HG02798 (cell line): ENCODE data around the gene ATP6V0A1.
"Not testable (repeated sequence)": the region's sequence is repeated elsewhere in the genome, so short reads cannot be mapped to it uniquely, and the experiment has no call there.

Experiments
- ATAC-seq: cut with Tn5 transposase; IDR thresholded peaks from one replicate; pipeline ENCODE4 v1.9.1; 2021; ENCODE audit warnings: mild to moderate bottlenecking; ENCODE audit not compliant: unreplicated experiment, poor library complexity

Gene ATP6V0A1

DNA sequence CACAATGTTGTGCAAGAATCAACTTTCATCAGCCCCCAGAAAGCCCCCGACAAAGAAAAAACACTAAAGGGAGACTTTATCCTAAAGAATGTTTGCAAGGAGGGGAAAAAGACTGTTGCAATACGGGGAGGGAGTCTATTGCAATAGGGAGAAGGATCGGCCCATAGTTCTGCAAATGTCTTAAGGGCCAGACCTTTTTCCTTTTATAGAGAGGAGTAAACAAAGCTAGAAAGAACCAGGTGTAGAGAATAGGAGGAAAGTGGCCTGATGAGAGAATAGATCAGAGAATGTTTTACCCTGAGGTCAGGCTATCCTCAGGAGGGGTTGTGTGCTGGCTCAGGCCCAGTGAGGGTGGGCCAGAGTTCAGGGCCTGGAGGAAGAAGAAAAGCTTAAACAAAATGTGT lies 26.9 kb upstream of the ATP6V0A1 start:
- ATAC-seq = no peak

DNA sequence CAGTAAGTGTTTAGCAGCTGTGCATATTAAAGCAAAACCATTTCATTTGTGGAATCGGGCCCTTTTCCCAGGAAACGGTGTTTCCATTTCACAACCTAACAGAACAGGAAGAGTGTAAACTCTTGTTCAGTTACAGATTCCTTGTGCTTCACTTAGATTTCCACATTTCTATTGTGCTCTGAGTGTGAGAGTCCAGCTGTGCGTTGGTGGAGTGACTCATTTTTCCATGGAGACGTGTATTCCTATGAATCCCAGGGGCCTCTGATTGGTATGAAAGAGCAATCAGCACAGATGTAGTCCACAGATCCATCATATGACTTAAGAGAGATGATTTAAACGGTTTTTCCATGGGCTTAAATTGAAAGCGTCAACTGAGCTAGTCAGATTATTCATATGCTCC lies 22.3 kb upstream of the ATP6V0A1 start:
- no peak for ATAC-seq

DNA sequence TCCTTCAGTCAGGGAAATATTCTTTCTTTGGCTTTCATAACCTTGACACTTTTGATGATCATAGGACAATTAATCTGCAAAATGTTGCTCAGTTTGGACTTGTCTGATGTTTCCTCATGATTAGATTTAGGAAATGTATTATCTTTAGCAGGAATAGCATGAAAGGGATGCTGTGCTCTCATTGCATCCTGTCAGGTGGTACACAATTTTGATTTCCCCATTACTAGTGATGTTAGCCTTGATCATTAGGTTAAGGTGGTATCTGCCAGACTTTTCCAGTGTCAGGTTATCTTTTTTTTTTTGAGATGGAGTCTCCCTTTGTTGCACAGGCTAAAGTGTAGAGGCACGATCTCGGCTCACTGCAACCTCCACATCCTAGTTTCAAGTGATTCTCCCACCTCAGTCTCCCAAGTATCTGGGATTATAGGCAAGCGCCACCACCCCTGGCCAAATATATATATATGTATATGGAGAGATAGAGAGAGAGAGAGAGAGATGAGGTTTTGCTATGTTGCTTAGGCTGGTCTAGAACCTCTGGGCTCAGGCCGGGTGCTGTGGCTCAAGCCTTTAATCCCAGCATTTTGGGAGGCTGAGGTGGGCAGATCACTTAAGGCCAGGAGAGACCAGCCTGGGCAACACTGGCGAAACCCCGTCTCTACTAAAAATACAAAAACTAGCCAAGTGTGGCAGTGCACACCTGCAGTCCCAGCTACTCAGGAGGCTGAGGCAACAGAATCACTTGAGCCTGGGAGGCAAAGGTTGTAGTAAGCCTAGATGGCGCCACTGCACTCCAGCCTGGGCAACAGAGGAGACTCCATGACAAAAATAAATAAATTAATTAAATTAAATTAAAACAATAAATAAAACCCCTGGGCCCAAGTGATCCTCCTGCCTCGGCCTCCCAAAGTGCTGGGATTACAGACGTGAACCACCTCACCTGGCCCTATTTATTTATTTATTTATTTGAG lies 19.8 kb upstream of the ATP6V0A1 start:
- ATAC-seq = no peak

DNA sequence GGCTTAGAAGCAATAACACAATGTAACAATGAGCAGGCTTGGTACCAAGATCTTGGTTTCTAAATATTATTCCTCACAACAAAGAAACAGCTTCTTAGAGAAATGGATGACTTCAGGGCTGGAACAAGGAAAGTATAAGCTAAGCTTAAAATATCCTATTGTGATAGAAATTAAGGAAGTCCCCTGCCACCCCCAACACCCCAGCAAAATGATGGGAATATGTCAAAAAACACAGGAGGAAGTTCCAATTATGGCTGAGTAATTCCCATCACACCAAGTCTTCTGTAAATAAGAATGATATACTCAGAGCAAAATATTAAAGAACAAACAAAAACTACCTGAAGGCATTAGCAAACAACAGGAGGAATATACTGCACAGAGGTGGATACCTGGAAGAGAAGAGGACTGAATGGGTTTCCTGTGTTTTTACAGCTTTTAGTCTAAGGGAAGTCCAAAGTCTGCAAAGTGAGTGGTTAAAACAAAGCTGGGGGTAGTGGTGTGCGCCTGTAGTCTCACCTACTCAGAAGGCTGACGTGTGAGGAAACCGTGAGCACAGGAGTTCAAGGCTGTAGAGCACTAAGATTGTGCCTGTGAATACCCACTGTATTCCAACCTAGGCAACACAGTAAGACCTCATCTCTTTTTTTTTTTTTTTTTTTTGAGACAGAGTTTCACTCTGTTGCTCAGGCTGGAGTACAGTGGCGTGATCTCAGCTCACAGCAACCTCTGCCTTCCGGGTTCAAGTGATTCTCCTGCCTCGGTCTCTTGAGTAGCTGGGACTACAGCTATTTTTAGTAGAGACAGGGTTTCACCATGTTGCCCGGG lies 17.1 kb upstream of the ATP6V0A1 start:
- ATAC-seq = no peak

DNA sequence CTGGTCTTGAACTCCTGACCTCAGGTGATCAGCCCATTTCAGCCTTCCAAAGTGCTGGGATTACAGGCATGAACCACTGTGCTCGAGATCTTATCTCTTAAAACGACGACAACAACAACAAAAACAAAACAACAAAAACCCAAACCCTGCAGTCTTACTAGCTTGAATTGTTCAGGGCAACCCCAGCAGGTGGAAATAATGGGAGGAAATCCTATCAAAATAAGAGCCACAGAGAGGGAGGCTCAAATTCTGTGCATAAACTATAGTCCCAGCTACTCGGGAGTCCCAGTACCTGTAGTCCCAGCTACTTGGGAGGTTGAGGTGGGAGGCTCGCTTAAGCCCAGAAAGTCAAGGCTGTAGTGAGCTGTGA lies 16.5 kb upstream of the ATP6V0A1 start:
- ATAC-seq = no peak

DNA sequence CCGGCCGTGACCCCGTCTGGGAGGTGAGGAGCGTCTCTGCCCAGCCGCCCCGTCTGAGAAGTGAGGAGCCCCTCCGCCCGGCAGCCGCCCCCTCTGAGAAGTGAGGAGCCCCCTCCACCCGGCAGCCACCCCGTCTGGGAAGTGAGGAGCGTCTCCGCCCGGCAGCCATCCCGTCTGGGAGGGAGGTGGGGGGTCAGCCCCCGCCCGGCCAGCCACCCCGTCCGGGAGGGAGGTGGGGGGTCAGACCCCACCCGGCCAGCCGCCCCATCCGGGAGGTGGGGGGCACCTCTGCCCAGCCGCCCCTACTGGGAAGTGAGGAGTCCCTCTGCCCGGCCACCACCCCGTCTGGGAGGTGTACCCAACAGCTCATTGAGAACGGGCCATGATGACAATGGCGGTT lies 9.5 kb upstream of the ATP6V0A1 start:
- ATAC-seq = not testable (repeated sequence)

DNA sequence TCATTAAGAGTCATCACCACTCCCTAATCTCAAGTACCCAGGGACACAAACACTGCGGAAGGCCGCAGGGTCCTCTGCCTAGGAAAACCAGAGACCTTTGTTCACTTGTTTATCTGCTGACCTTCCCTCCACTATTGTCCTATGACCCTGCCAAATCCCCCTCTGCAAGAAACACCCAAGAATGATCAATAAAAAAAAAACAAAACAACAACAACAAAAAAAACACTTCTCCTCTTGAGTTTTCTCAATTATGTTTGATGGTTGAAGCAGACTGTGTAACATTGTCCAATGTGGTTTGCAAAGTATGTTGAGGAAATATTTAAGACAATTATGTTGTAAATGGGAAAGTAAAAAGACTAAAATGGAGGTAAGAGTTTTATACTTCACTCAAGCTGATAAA lies 8.8 kb upstream of the ATP6V0A1 start:
- ATAC-seq = not testable (repeated sequence)

DNA sequence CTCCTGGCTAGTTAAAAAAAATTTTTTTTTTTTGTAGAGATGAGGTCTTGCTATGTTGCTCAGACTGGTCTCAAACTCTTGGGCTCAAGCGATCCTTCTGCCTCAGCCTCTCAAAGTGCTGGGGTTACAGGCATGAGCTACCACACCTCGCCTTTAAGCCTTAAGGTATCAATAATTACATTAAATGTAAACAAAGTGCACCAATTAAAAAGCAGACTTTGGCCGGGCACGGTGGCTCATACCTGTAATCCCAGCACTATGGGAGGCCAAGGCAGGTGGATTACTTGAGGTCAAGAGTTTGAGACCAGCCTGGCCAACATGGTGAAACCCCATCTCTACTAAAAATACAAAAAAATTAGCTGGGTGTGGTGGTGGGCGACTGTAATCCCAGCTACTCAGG lies 7.4 kb upstream of the ATP6V0A1 start:
- ATAC-seq = not testable (repeated sequence)

DNA sequence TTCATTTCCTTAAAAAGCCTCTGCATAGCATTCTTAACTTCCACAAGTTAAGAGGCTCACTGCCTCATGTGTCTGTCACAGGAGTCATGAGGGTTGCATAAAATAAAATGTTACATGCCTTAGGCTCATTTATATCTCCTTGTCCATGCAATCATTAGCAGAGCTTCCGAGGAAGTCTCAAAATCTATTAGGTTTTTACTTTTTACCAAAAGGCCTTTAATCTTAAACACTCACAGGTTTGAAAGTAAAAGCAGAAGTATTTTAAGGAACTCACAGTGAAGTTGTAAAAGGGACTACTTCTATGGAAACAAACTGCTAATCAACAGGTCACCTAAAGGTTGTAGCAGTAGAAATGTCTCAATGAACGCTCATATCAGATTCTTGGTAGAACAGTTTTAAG lies 5.2 kb upstream of the ATP6V0A1 start:
- ATAC-seq = no peak

DNA sequence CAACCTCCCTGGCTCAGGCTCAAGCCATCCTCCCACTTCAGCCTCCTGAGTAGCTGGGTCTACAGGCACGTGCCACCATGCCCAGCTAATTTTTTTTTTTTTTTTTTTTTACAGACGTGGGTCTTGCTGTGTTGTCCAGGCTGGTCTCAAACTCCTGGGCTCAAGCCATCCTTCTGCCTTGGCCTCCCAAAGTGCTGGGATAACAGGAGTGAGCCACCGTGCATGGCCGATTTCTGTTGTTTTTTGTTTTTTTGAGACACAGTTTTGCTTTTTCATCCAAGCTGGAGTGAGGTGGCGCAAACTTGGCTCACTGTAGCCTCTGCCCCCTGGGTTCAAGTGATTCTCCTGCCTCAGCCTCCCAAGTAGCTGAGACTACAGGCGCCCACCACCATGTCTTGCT lies 3.7 kb upstream of the ATP6V0A1 start:
- ATAC-seq = not testable (repeated sequence)

DNA sequence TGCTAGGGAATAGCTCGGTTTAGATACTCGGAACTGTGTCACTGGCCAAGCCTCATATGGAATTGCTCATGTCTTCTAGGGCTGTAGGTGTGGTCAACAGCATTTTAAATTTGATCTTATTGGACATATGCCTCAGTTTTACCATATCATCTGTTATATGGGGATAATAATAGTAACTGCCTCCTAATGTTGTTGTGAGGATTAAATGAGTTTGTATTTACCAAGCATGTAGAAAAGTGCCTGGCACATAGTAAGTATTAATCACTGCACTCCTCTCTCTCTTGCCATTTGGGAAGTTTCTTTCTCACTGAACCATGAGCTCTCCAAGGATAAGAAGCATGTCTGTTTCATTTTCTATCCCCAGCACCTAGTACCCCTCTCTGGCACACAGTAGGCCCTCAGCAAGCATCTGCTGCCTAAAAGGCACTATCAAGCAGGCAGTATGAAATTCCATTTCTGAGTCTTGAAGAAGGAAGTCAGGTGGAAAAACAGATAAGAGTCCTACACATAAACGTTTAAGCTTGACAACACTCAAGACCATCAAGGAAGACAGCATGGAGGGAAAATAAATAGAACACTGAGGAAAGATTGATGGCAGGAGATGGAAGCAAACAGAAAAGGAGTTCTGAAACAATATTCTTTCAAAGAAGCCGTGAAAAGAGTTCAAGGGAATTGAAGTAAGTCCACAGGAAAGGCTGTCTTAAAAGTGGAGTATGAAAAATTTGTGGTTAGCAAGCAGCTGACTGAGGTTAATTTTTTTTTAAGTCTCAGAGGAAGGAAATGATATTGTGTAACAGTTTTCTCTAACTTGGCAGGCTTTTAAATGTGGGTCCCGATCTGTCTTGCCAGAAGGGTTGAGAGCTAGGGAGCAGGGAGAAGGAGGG lies 2.2 kb upstream of the ATP6V0A1 start:
- no peak for ATAC-seq

DNA sequence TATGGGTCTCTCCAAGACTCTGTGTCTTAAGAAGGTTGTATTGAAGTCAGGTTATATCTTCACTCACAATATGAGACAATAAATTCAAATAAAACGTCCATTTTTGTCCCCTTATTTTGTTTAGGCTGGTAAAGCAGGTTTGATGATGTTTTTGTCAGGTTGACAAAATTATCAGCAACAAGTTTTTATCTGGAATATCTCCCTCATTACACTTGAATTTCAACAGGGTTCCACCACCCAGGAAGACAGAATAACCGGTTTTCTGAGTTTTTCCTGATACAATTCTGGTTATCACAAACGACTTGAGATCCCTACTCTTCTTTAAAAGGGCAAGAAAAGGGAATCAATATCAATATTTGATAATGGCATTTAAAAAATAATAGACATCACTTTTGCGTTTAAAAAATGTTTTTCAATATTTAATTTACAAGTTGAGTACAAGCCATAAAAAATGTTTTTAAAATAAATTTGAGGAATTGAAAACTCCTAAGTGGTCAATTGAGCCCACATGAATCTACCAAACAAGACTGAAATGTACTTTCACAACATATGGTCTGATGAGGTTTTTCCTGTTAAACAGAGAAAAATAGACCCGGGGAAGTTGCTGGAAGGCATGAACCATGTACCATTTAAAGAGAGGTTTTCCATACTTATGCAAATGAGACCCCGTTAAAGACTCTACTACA lies 1.4 kb upstream of the ATP6V0A1 start:
- no peak for ATAC-seq

DNA sequence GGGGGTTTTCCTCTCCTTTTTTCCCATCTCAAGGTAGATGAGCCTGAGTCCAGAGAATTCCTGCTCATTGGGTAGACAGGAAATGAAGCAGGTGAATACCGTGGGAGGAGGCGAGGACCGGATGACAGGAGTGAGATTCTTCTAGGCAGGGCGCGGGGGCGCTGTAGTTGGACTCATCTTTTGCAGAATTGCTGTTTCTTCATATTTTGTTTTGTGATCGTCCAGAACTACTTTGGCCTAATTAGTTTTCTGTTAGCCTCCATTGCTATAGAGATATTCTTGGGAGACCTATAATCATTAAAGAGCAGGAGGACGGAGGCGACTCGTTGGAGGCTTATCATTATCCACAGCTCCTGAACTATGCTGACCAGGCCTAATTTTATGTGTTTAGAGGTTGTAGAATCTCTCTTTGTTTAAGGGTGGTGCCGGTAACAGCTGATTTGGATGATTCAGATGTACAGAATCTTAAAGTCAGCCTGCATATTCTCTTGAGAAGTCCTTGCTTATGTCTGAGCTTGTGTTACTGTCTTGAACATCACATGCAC lies 650 bp downstream of the ATP6V0A1 start:
- ATAC-seq = no peak

DNA sequence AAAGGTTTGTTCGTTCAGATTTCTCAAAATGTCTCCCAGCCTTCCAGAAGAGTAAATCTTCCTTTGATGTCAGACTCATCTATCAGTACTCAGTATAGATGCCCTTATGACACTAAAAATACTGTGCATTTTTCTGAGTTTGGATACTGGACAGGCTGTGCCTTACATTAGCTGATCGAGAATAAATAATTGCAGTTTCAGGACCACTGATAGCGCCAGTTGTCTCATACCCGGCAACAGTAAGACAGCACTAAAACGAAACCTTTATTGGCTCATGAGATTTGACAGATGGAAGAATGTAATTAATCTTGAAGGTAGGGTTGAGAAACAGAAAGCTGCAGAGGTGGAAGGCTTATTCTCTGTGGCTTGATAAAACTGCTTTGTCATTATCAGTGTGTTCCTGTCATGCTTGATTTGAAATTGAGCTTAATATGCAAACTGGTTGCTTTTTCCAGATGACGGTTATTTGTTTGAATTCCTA lies 1.2 kb downstream of the ATP6V0A1 start:
- no peak for ATAC-seq

DNA sequence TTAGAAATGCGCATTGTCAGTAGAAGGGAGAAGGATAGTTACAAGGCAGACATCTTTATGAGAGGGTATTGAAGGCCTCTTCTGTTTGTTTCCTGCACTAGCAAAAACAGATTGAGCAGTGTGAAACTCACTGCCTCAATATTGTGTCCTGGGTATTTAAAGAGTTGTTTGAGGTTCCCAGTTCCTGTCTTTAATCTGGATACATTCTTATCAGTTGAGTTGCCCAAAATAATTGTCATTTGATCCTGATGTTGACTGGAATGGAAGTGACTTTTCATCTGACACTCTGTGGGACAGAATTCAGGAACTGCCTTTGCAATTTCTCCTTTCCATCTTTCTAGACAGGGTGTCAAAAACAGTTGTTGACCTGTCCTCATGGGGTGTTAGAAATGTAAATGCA lies 1.7 kb downstream of the ATP6V0A1 start:
- no peak for ATAC-seq

DNA sequence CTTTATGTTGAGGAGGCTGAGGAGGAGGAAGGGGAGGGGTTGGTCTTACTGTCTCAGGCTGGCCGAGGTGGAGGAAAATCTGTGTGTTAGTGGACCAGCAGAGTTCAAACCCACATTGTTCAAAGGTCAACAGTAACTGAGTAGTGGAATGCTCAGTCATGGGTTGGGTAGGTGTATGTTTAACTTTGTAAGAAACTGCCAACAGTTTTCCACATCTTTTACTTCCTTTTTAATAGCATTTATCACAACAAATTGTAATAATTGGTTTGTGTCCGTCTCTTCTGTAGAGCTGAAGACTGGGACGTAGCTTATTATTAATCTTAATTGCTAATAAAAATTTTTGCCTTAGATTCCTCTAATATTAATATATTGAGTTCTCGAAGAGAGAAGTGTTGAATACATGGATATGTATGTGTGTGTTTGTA lies 5.3 kb downstream of the ATP6V0A1 start:
- no peak for ATAC-seq

DNA sequence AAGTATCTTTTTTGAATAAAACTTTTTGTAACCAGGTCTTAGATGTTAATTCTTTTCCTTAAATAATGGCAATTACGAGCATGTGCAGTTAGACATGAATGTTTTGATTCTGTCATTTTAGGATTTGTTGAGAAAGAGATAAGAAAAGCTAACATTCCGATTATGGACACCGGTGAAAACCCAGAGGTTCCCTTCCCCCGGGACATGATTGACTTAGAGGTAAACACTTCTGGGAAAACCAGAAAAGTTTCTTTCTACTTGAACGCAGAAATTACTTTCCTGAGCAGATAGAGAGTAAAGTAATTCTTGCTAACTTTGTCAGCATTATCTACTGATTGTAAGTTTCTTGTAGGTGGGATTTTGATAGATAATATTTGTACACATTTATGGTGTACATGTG lies 9.2 kb downstream of the ATP6V0A1 start:
- ATAC-seq = no peak

DNA sequence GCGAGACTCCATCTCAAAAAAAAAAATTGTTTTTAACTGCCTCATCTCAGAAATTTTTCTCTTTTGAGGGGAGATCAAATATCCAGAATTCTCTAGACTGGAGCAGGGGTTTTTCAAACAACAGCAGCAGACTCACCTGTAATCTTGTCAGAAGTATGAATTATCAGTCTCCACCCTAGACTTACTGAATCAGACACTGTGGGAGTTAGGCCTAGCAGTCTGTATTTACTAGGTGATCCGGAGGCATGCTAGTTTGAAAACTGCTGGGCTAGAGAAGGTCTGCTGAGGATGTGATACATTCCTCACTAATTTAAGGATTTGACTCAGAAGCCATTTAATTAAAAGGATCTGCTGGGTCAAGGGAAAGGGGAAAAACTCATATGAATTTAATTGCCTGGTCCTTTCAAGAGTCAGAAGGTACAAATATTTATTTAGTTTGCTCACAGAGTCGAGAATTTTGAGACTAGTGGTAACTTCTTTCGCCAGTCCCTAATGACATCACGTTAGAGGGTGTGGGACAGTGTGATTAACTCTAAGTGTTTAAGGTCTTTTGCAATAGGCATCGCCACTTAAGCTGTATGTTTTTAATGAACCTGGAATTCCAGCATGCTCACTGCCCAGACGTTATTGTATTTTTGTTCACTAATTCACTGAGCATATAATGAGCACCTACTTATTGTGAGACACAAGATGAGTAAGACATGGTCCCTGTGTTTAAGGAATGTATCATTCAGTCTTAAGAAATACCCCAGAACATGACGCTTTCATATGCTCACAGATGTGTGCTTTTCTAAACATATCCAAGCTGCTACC lies 14.2 kb downstream of the ATP6V0A1 start:
- ATAC-seq = no peak

DNA sequence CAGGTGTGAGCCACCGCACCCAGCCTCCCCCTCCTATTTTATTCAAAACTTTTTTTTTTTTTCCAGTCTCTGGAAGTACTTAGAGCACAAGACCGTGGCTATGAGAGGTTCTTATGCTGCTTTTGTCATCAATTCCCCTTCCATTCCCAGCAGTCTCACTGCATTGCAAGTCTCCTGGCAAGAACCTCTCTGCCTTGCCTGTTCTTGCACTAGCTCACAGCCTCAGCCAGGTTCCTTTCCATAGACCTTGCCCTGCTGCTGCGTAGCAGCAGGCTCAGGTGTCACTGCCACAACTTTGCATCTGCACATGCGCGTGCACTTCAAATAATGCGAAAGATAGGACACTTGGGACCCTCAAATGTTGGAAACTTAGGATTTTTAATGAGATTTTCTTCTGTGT lies 15.6 kb downstream of the ATP6V0A1 start:
- ATAC-seq = no peak
